SK-N-SH treated with all-trans-retinoic acid at 6 μM for 48 hours (cell line): Measurements from ENCODE around the gene GJA3.

ENCODE experiments used
- ATAC-seq: fragments of 200-7000 bp; cut with Tn5 transposase; 3 replicates; pipeline ENCODE4 v1.9.1; 2020; ENCODE audit warnings: mild to moderate bottlenecking, moderate library complexity
- ARNTL ChIP-seq: fragments of 450-650 bp; formaldehyde crosslinking; IDR thresholded peaks from 2 replicates; pipeline ENCODE4 v1.5.0; 2020; ENCODE audit warnings: low read depth, mild to moderate bottlenecking, moderate library complexity, borderline replicate concordance
- BACH2 ChIP-seq: fragments of 250-450 bp; sonication (Bioruptor Pico); IDR thresholded peaks from 2 replicates; pipeline ENCODE4 v1.9.0; 2021; ENCODE audit warnings: mild to moderate bottlenecking, borderline replicate concordance
- ESRRG ChIP-seq: fragments of 250-450 bp; sonication (Bioruptor Pico); IDR thresholded peaks from 2 replicates; pipeline ENCODE4 v1.6.1; 2021; ENCODE audit warnings: mild to moderate bottlenecking
- GLIS3 ChIP-seq: fragments of 250-450 bp; sonication (Bioruptor Pico); IDR thresholded peaks from 2 replicates; pipeline ENCODE4 v1.5.0; 2020; ENCODE audit warnings: mild to moderate bottlenecking, moderate library complexity
- ISL1 ChIP-seq: fragments of 250-450 bp; sonication (Bioruptor Pico); IDR thresholded peaks from 2 replicates; pipeline ENCODE4 v2.1.2; 2022; ENCODE audit warnings: mild to moderate bottlenecking, moderate library complexity
- OSR1 ChIP-seq: fragments of 250-450 bp; sonication (Bioruptor Pico); IDR thresholded peaks from 2 replicates; pipeline ENCODE4 v1.8.0; 2022; ENCODE audit warnings: moderate library complexity, mild to moderate bottlenecking, inconsistent platforms
- PPARA ChIP-seq: fragments of 250-450 bp; sonication (Bioruptor Pico); IDR thresholded peaks from 2 replicates; pipeline ENCODE4 v1.5.0; 2020; ENCODE audit warnings: mild to moderate bottlenecking, borderline replicate concordance
- RARB ChIP-seq: fragments of 250-450 bp; sonication (Bioruptor Pico); IDR thresholded peaks from 2 replicates; pipeline ENCODE4 v1.8.0; 2021; ENCODE audit warnings: mild to moderate bottlenecking, moderate library complexity
- SNAI2 ChIP-seq: fragments of 250-450 bp; sonication (Bioruptor Pico); IDR thresholded peaks from 2 replicates; pipeline ENCODE4 v1.5.0; 2020; ENCODE audit warnings: mild to moderate bottlenecking, moderate library complexity
- TCF4 ChIP-seq: fragments of 250-450 bp; sonication (Bioruptor Pico); IDR thresholded peaks from 2 replicates; pipeline ENCODE4 v1.8.0; 2021; ENCODE audit warnings: mild to moderate bottlenecking, moderate library complexity, borderline replicate concordance
- TOX ChIP-seq: fragments of 250-450 bp; sonication (Bioruptor Pico); IDR thresholded peaks from 2 replicates; pipeline ENCODE4 v1.8.0; 2021; ENCODE audit warnings: mild to moderate bottlenecking, moderate library complexity, borderline replicate concordance
- ZFP3 ChIP-seq: fragments of 250-450 bp; sonication (Bioruptor Pico); IDR thresholded peaks from 2 replicates; pipeline ENCODE4 v1.5.0; 2020; ENCODE audit warnings: mild to moderate bottlenecking, moderate library complexity
- ZFP30 ChIP-seq: fragments of 450-650 bp; formaldehyde crosslinking; IDR thresholded peaks from 2 replicates; pipeline ENCODE4 v1.5.0; 2022; ENCODE audit warnings: mild to moderate bottlenecking, moderate library complexity
- ZNF565 ChIP-seq: fragments of 450-650 bp; formaldehyde crosslinking; conservative IDR thresholded peaks from 2 replicates; pipeline ENCODE4 v1.5.0; 2020; ENCODE audit warnings: low read depth, mild to moderate bottlenecking, moderate library complexity
- ZNF70 ChIP-seq: fragments of 450-650 bp; formaldehyde crosslinking; IDR thresholded peaks from 2 replicates; pipeline ENCODE4 v1.5.0; 2020; ENCODE audit warnings: mild to moderate bottlenecking, moderate library complexity
- ZNF8 ChIP-seq: fragments of 450-650 bp; formaldehyde crosslinking; IDR thresholded peaks from 2 replicates; pipeline ENCODE4 v1.5.0; 2020; ENCODE audit warnings: mild to moderate bottlenecking, moderate library complexity
- TF ChIP-seq, protein P1 (sequence below): fragments of 250-450 bp; sonication (Bioruptor Pico); IDR thresholded peaks from 2 replicates; pipeline ENCODE4 v1.8.0; 2021; ENCODE audit warnings: low read depth, mild to moderate bottlenecking, moderate library complexity, borderline replicate concordance
- TF ChIP-seq, protein P2 (sequence below): fragments of 250-450 bp; sonication (Bioruptor Pico); IDR thresholded peaks from 2 replicates; pipeline ENCODE4 v1.5.0; 2020; ENCODE audit warnings: mild to moderate bottlenecking, moderate library complexity
- TF ChIP-seq, protein P3 (sequence below): fragments of 250-450 bp; sonication (Bioruptor Pico); IDR thresholded peaks from 2 replicates; pipeline ENCODE4 v1.5.1; 2021; ENCODE audit warnings: mild to moderate bottlenecking, moderate library complexity
- TF ChIP-seq, protein P4 (sequence below): fragments of 250-450 bp; sonication (Bioruptor Pico); IDR thresholded peaks from 2 replicates; pipeline ENCODE4 v1.5.1; 2020; ENCODE audit warnings: low read depth, mild to moderate bottlenecking, moderate library complexity

GJA3 gene

DNA sequence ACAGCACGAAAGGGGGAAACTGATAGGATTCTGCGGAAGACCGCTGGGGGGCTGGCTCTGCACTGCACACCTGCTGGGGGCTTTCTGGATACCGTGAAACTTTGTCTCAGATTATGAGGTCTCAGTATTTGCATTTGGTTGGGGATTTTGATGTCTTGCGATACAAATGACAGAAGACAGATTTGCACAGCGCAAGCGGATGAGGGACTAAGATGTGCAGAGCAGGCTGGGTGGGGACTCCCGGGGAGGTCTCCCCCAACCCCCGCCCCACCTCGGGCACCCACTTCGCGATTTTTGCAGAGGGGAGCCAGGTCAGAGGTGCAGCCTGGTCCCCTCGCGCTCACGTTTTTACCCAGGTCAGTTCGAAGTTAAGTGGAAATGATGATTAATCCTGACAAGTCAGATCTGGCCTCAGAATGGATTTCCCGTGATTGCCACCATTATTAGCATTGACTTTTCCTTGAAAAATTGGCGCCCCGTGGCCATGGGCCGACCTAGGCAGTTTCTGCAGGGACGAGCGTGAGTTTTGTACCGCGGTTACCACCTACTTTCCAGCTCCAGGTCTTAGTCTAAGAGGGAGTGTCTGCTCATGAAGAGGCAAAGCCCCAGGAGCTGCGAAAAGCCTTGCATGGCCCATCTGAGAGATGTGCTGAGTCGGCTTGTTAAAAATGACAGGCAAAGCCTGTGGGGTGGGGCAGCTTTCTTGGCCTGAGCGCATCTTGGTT lies 33.2 kb upstream of the GJA3 start:
- ATAC-seq = no peak
- TF ChIP-seq ZFP3 (no peak), BACH2 (no peak), ZNF8 (no peak), PPARA (CRISPR knock-in tag) (no peak), TCF4 (no peak), ESRRG (no peak), ARNTL (CRISPR knock-in tag) (no peak), ZFP30 (CRISPR knock-in tag) (no peak), ISL1 (no peak), TOX (CRISPR knock-in tag) (no peak), GLIS3 (CRISPR knock-in tag) (no peak), ZNF565 (CRISPR knock-in tag) (no peak)
- TF ChIP-seq, protein P1, sequence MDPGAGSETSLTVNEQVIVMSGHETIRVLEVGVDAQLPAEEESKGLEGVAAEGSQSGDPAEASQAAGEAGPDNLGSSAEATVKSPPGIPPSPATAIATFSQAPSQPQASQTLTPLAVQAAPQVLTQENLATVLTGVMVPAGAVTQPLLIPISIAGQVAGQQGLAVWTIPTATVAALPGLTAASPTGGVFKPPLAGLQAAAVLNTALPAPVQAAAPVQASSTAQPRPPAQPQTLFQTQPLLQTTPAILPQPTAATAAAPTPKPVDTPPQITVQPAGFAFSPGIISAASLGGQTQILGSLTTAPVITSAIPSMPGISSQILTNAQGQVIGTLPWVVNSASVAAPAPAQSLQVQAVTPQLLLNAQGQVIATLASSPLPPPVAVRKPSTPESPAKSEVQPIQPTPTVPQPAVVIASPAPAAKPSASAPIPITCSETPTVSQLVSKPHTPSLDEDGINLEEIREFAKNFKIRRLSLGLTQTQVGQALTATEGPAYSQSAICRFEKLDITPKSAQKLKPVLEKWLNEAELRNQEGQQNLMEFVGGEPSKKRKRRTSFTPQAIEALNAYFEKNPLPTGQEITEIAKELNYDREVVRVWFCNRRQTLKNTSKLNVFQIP (CRISPR knock-in tag) = no peak
- TF ChIP-seq, protein P2, sequence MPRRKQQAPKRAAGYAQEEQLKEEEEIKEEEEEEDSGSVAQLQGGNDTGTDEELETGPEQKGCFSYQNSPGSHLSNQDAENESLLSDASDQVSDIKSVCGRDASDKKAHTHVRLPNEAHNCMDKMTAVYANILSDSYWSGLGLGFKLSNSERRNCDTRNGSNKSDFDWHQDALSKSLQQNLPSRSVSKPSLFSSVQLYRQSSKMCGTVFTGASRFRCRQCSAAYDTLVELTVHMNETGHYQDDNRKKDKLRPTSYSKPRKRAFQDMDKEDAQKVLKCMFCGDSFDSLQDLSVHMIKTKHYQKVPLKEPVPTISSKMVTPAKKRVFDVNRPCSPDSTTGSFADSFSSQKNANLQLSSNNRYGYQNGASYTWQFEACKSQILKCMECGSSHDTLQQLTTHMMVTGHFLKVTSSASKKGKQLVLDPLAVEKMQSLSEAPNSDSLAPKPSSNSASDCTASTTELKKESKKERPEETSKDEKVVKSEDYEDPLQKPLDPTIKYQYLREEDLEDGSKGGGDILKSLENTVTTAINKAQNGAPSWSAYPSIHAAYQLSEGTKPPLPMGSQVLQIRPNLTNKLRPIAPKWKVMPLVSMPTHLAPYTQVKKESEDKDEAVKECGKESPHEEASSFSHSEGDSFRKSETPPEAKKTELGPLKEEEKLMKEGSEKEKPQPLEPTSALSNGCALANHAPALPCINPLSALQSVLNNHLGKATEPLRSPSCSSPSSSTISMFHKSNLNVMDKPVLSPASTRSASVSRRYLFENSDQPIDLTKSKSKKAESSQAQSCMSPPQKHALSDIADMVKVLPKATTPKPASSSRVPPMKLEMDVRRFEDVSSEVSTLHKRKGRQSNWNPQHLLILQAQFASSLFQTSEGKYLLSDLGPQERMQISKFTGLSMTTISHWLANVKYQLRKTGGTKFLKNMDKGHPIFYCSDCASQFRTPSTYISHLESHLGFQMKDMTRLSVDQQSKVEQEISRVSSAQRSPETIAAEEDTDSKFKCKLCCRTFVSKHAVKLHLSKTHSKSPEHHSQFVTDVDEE (CRISPR knock-in tag) = no peak
- TF ChIP-seq, all 23 proteins: peak for 0

DNA sequence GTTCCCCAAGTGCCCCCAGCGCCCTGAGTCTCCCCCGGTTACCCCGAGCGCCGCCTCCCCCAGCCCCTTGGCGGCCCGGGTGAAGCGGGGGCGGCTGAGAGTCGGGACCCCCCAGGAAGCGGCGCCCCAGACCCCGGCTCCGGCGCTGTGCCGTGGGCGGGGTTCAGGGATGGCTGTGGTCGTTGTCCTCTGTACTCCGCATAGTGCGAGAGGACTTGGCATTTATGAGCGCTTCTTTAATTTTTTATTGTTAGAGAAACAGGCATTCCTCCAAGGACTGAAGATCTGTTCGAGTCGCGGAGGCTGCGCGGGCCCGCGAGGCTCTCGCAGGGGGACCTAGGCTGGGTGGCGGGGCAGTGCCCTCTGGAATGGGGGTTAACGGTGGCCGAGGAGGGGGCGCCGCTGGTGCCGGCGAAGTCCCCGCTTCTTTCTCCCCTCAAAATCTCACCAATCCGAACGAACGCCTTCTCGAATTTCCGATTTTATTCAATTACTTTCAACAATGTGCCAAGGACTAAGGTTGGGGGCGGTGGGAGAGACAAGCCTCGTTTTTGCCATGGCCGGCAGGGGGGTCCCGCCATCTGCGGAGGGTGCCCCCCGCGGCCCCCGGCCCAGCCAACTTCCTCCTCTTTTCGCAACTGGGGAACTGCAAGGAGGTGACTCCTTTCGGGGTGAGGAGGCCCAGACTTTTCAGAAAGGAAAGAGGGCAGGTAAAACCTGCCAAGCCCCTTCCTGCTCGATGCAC lies 32.5 kb upstream of the GJA3 start:
- TF ChIP-seq ZFP3 (no peak), GLIS3 (CRISPR knock-in tag) (no peak), BACH2 (no peak), ARNTL (CRISPR knock-in tag) (no peak), OSR1 (CRISPR knock-in tag) (no peak), ZNF8 (no peak), TOX (CRISPR knock-in tag) (no peak), TCF4 (no peak), ZFP30 (CRISPR knock-in tag) (no peak), PPARA (CRISPR knock-in tag) (no peak)
- TF ChIP-seq, protein P2 (CRISPR knock-in tag) = no peak
- TF ChIP-seq, protein P3, sequence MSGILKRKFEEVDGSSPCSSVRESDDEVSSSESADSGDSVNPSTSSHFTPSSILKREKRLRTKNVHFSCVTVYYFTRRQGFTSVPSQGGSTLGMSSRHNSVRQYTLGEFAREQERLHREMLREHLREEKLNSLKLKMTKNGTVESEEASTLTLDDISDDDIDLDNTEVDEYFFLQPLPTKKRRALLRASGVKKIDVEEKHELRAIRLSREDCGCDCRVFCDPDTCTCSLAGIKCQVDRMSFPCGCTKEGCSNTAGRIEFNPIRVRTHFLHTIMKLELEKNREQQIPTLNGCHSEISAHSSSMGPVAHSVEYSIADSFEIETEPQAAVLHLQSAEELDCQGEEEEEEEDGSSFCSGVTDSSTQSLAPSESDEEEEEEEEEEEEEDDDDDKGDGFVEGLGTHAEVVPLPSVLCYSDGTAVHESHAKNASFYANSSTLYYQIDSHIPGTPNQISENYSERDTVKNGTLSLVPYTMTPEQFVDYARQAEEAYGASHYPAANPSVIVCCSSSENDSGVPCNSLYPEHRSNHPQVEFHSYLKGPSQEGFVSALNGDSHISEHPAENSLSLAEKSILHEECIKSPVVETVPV (CRISPR knock-in tag) = no peak
- TF ChIP-seq, protein P4, sequence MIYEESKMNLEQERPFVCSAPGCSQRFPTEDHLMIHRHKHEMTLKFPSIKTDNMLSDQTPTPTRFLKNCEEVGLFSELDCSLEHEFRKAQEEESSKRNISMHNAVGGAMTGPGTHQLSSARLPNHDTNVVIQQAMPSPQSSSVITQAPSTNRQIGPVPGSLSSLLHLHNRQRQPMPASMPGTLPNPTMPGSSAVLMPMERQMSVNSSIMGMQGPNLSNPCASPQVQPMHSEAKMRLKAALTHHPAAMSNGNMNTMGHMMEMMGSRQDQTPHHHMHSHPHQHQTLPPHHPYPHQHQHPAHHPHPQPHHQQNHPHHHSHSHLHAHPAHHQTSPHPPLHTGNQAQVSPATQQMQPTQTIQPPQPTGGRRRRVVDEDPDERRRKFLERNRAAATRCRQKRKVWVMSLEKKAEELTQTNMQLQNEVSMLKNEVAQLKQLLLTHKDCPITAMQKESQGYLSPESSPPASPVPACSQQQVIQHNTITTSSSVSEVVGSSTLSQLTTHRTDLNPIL (CRISPR knock-in tag) = no peak
- ATAC-seq = peak; percentile 15; the same call in 2 of the 3 replicates

GRCh38 chr13:20192836-20193161 lies 31.9 kb upstream of the GJA3 start, which contains the start of gene GJB2:
Gene GJB2, minus strand, starts transcription at chr13:20192938. Its CDS starts 3,357 bp downstream, at chr13:20189581.
- ATAC-seq = no peak
- no peak for TF ChIP-seq SNAI2 (CRISPR knock-in tag)
- no peak for TF ChIP-seq OSR1 (CRISPR knock-in tag)
- no peak for TF ChIP-seq PPARA (CRISPR knock-in tag)
- TF ChIP-seq, protein P2 (CRISPR knock-in tag) = no peak
- no peak for TF ChIP-seq TCF4
- no peak for TF ChIP-seq ZFP30 (CRISPR knock-in tag)
- no peak for TF ChIP-seq TOX (CRISPR knock-in tag)
- TF ChIP-seq, protein P3 (CRISPR knock-in tag) = no peak
- TF ChIP-seq ESRRG = no peak
- no peak for TF ChIP-seq BACH2
- TF ChIP-seq ZNF70 (CRISPR knock-in tag) = no peak
- no peak for TF ChIP-seq RARB
- no peak for TF ChIP-seq ZNF8
